HL-60 (cell line): ENCODE data around the gene OSBP2.

Experiments used
- DNase-seq, 2 experiments: peaks; one replicate each; pipeline ENCODE4 v3.0.0-alpha.2; 2010 to 2020; ENCODE audit warnings: low read depth in 1 of 2, low spot score in 1 of 2
- H3K27ac ChIP-seq: fragments of 250-450 bp; sonication (Bioruptor Pico); replicated peaks from 2 replicates; pipeline ENCODE4 v1.5.1; 2020; ENCODE audit warnings: mild to moderate bottlenecking, moderate library complexity
- H3K27me3 ChIP-seq: fragments of 250-450 bp; sonication (Bioruptor Pico); 2 replicates; pipeline ENCODE4 v1.5.1; 2021; ENCODE audit warnings: mild to moderate bottlenecking, moderate library complexity; ENCODE audit not compliant: insufficient read depth, poor library complexity, severe bottlenecking
- H3K4me3 ChIP-seq: replicated peaks from 2 replicates; pipeline ENCODE4 v1.5.1; 2011; ENCODE audit warnings: mild to moderate bottlenecking, control low read depth, low read length; ENCODE audit not compliant: insufficient read depth
- GABPA ChIP-seq: IDR thresholded peaks from 2 replicates; pipeline ENCODE4 v1.6.1; 2012; ENCODE audit warnings: low read depth
- POLR2AphosphoS5 ChIP-seq: IDR thresholded peaks from 2 replicates; pipeline ENCODE4 v1.6.1; 2012; ENCODE audit warnings: low read depth
- SPI1 ChIP-seq: IDR thresholded peaks from 2 replicates; pipeline ENCODE4 v1.6.1; 2012; ENCODE audit warnings: low read depth, mild to moderate bottlenecking, borderline replicate concordance
- TF ChIP-seq, protein P1 (sequence below): IDR thresholded peaks from one replicate; pipeline ENCODE4 v1.5.1; 2011; ENCODE audit warnings: low read length, control low read depth, inconsistent platforms; ENCODE audit not compliant: insufficient read depth
- TF ChIP-seq, protein P2 (sequence below): IDR thresholded peaks from 2 replicates; pipeline ENCODE4 v1.6.1; 2012; ENCODE audit warnings: low read depth; ENCODE audit not compliant: insufficient replicate concordance

The OSBP2 gene

GRCh38 chr22:30720263-30720837 is 25.7 kb downstream of the OSBP2 start:
- H3K4me3 ChIP-seq = no peak overlapping the region
- no peaks in the 10 kb centered on the region for H3K27me3 ChIP-seq
- TF ChIP-seq, protein P1, sequence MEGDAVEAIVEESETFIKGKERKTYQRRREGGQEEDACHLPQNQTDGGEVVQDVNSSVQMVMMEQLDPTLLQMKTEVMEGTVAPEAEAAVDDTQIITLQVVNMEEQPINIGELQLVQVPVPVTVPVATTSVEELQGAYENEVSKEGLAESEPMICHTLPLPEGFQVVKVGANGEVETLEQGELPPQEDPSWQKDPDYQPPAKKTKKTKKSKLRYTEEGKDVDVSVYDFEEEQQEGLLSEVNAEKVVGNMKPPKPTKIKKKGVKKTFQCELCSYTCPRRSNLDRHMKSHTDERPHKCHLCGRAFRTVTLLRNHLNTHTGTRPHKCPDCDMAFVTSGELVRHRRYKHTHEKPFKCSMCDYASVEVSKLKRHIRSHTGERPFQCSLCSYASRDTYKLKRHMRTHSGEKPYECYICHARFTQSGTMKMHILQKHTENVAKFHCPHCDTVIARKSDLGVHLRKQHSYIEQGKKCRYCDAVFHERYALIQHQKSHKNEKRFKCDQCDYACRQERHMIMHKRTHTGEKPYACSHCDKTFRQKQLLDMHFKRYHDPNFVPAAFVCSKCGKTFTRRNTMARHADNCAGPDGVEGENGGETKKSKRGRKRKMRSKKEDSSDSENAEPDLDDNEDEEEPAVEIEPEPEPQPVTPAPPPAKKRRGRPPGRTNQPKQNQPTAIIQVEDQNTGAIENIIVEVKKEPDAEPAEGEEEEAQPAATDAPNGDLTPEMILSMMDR = no peak
- TF ChIP-seq GABPA (no peak), POLR2AphosphoS5 (no peak), SPI1 (no peak)
- TF ChIP-seq, protein P2, sequence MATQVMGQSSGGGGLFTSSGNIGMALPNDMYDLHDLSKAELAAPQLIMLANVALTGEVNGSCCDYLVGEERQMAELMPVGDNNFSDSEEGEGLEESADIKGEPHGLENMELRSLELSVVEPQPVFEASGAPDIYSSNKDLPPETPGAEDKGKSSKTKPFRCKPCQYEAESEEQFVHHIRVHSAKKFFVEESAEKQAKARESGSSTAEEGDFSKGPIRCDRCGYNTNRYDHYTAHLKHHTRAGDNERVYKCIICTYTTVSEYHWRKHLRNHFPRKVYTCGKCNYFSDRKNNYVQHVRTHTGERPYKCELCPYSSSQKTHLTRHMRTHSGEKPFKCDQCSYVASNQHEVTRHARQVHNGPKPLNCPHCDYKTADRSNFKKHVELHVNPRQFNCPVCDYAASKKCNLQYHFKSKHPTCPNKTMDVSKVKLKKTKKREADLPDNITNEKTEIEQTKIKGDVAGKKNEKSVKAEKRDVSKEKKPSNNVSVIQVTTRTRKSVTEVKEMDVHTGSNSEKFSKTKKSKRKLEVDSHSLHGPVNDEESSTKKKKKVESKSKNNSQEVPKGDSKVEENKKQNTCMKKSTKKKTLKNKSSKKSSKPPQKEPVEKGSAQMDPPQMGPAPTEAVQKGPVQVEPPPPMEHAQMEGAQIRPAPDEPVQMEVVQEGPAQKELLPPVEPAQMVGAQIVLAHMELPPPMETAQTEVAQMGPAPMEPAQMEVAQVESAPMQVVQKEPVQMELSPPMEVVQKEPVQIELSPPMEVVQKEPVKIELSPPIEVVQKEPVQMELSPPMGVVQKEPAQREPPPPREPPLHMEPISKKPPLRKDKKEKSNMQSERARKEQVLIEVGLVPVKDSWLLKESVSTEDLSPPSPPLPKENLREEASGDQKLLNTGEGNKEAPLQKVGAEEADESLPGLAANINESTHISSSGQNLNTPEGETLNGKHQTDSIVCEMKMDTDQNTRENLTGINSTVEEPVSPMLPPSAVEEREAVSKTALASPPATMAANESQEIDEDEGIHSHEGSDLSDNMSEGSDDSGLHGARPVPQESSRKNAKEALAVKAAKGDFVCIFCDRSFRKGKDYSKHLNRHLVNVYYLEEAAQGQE = no peak
- DNase-seq = no peak
- no peak overlapping the region for H3K27ac ChIP-seq

DNA sequence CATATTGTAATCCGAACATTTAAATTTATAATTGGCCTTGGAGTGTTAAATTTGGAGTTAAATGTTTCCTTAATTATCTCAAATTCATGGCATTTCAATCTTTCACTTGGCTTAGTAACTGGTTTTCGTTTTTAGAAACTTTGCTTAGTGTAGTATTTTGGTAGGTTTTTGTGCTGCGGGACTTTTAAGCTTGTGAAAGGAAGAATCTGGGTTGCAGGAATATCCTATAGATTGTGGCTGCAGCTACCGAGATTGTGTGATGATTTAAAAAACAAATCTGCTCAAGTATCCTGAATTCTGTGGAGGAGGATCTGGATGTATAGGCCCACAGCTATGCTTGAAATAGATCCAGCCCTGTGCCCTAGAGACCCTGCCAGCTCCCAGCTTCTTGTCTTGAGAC is 27.1 kb downstream of the OSBP2 start:
- Histone ChIP-seq H3K4me3 (no peak overlapping the region), H3K27ac (no peak overlapping the region), H3K27me3 (no peaks in the 10 kb centered on the region)
- DNase-seq = no peak
- TF ChIP-seq, protein P1 = no peak
- TF ChIP-seq GABPA (no peak), POLR2AphosphoS5 (no peak), SPI1 (no peak)
- TF ChIP-seq, protein P2 = no peak

DNA sequence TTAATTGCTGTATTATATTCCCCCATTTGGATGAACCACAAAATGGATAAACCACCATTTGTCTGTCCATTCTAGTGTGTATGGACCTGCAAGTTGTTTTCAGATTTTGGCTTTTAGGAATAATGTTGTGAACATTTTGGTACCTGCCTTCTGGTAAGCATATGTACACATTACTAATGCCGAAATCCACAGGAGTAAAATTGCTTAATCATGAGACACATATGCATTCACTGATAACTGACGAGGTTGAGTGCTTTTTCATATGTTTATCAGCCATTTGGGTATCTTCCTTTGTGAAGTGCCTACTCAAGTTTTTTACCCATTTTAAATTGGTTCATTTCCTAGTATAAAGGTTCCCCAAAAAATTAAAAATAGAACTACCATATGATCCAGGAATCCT is 34.2 kb downstream of the OSBP2 start:
- no peak overlapping the region for H3K27ac ChIP-seq
- no peak for TF ChIP-seq SPI1
- no peak for TF ChIP-seq GABPA
- TF ChIP-seq, protein P2 = no peak
- H3K4me3 ChIP-seq = no peak overlapping the region
- no peaks in the 10 kb centered on the region for H3K27me3 ChIP-seq
- no peak for DNase-seq
